ENCODE data around the gene PCDHB6. TPM values are rescaled to one million over a fixed set of nuclear protein-coding genes. Genes with fewer than 3 reads are reported as not detected.
A peak's percentile ranks its signal among the peaks of the same experiment; 100 is the strongest.
"Not testable (repeated sequence)": the region's sequence is repeated elsewhere in the genome, so short reads cannot be mapped to it uniquely, and the experiment has no call there.

Gene PCDHB6
- total RNA-seq, 1 donor from 2014 or later = 0.75 TPM

DNA sequence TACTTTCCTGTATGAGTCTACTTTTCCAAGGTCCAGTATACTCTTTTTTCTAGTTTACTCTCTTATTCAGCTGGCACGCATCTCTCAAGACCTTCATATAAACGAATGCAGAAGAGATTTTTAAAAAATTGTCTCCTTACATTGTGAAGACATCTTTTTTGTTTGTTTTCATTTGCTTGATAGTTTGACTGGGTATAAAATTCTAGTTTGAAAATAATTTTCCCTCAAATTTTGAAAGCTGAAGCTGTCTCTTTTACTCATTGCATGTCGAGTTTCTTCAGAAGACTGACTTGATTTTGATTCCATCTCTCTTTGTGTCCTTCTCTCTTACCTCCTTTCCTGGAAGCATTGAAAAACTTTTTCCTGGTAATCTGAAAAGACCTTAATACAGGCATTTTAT lies 46.5 kb downstream of the PCDHB6 start:
- TF ChIP-seq CTCF (IDR thresholded peaks at IDR 0.05) = no peak
- H3K27me3 ChIP-seq = no peaks in the 10 kb centered on the region
- no peaks in the 10 kb centered on the region for H3K36me3 ChIP-seq
- ATAC-seq (no peak), DNase-seq (no peak)
- intact Hi-C loops (cut with DNase I) = no loop called here
- H3K4me1 ChIP-seq = no peaks in the 10 kb centered on the region
- H3K27ac ChIP-seq = no peak overlapping the region
- H3K9me3 ChIP-seq = peaks cover 38% of the 10 kb centered on the region
- H3K4me3 ChIP-seq = no peak overlapping the region

- H3K4me3 ChIP-seq = peak within 1 kb of the TSS; percentile 0
- H3K27me3 ChIP-seq = no peaks in the 10 kb centered on the region
- intact Hi-C loops (cut with DNase I) = no loop called here
- peak; percentile 7 for TF ChIP-seq CTCF (IDR thresholded peaks at IDR 0.05)
- no peak for DNase-seq
- peaks cover 25% of the 10 kb centered on the region for H3K9me3 ChIP-seq
- H3K36me3 ChIP-seq = no peaks in the 10 kb centered on the region
- H3K4me1 ChIP-seq = no peaks in the 10 kb centered on the region
- ATAC-seq = no peak
- H3K27ac ChIP-seq = no peak within 1 kb of the TSS
Observed at GRCh38 chr5:141199359-141200235, 49.7 kb downstream of the PCDHB6 start, which contains the start of gene PCDHB11. PCDHB11 (plus strand) TSS chr5:141199627; CDS start chr5:141199775, 148 bp downstream.

DNA sequence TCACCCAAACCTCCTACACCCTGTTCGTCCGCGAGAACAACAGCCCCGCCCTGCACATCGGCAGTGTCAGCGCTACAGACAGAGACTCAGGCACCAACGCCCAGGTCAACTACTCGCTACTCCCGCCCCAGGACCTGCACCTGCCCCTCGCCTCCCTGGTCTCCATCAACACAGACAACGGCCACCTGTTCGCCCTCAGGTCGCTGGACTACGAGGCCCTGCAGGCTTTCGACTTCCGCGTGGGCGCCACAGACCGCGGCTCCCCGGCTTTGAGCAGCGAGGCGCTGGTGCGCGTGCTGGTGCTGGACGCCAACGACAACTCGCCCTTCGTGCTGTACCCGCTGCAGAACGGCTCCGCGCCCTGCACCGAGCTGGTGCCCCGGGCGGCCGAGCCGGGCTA lies 51.3 kb downstream of the PCDHB6 start:
- DNase-seq; H3K27ac ChIP-seq; H3K27me3 ChIP-seq; H3K4me1 ChIP-seq; H3K36me3 ChIP-seq; intact Hi-C loops (cut with DNase I); ATAC-seq; H3K4me3 ChIP-seq: not testable (repeated sequence)
- H3K9me3 ChIP-seq = peaks cover 21% of the 10 kb centered on the region

GRCh38 chr5:141201646-141202045 lies 51.8 kb downstream of the PCDHB6 start:
- DNase-seq = not testable (repeated sequence)

More at GRCh38 chr5:141201646-141202045, 51.8 kb downstream of the PCDHB6 start:
- H3K36me3 ChIP-seq; H3K4me1 ChIP-seq; H3K27me3 ChIP-seq; ATAC-seq; H3K4me3 ChIP-seq; intact Hi-C loops (cut with DNase I); H3K27ac ChIP-seq: not testable (repeated sequence)
- peaks cover 16% of the 10 kb centered on the region for H3K9me3 ChIP-seq

Other genes with a start within 250 kb of the PCDHB6 start
- gene PCDHAC1, start 223.8 kb upstream of the PCDHB6 start, total RNA-seq = 3.7 TPM
- 10.0 TPM for gene PCDHAC2, start 183.6 kb upstream of the PCDHB6 start, total RNA-seq
- gene PCDHB1, start 98.7 kb upstream of the PCDHB6 start, total RNA-seq = 0.12 TPM
- gene PCDHB2, start 55.4 kb upstream of the PCDHB6 start, total RNA-seq = 3.8 TPM
- gene PCDHB3, start 49.6 kb upstream of the PCDHB6 start, total RNA-seq = 1.9 TPM
- 3.0 TPM for gene PCDHB4, start 28.2 kb upstream of the PCDHB6 start, total RNA-seq
- gene PCDHB5, start 14.9 kb upstream of the PCDHB6 start, total RNA-seq = 2.3 TPM
- gene PCDHB7, start 22.6 kb downstream of the PCDHB6 start, total RNA-seq = 2.8 TPM
- 2.4 TPM for gene PCDHB8, start 27.7 kb downstream of the PCDHB6 start, total RNA-seq
- 4.1 TPM for gene PCDHB16, start 32.3 kb downstream of the PCDHB6 start, total RNA-seq
- gene PCDHB9, start 37.1 kb downstream of the PCDHB6 start, total RNA-seq = 2.5 TPM
- gene PCDHB10, start 42.3 kb downstream of the PCDHB6 start, total RNA-seq = 2.1 TPM
- gene PCDHB11, start 49.6 kb downstream of the PCDHB6 start, total RNA-seq = 2.0 TPM
- gene PCDHB12, start 58.7 kb downstream of the PCDHB6 start, total RNA-seq = 2.8 TPM
- 3.2 TPM for gene PCDHB13, start 63.9 kb downstream of the PCDHB6 start, total RNA-seq
- 3.0 TPM for gene PCDHB14, start 73.3 kb downstream of the PCDHB6 start, total RNA-seq
- 2.5 TPM for gene PCDHB15, start 95.3 kb downstream of the PCDHB6 start, total RNA-seq
- gene SLC25A2, start 154.0 kb downstream of the PCDHB6 start, total RNA-seq = 0.64 TPM
- 60.4 TPM for gene TAF7, start 170.7 kb downstream of the PCDHB6 start, total RNA-seq
- gene PCDHGA1, start 180.5 kb downstream of the PCDHB6 start, total RNA-seq = 0.46 TPM
- gene PCDHGA2, start 188.7 kb downstream of the PCDHB6 start, total RNA-seq = 2.5 TPM
- 1.7 TPM for gene PCDHGA3, start 193.8 kb downstream of the PCDHB6 start, total RNA-seq
- 2.0 TPM for gene PCDHGB1, start 200.0 kb downstream of the PCDHB6 start, total RNA-seq
- gene PCDHGA4, start 205.0 kb downstream of the PCDHB6 start, total RNA-seq = 3.9 TPM
- gene PCDHGB2, start 209.9 kb downstream of the PCDHB6 start, total RNA-seq = 3.8 TPM
- 3.5 TPM for gene PCDHGA5, start 214.1 kb downstream of the PCDHB6 start, total RNA-seq
- 2.6 TPM for gene PCDHGB3, start 220.2 kb downstream of the PCDHB6 start, total RNA-seq
- 3.9 TPM for gene PCDHGA6, start 223.8 kb downstream of the PCDHB6 start, total RNA-seq
- 2.5 TPM for gene PCDHGA7, start 232.7 kb downstream of the PCDHB6 start, total RNA-seq
- gene PCDHGB4, start 237.6 kb downstream of the PCDHB6 start, total RNA-seq = 4.2 TPM
- 1.2 TPM for gene PCDHGA8, start 242.6 kb downstream of the PCDHB6 start, total RNA-seq
- gene PCDHGB5, start 247.9 kb downstream of the PCDHB6 start, total RNA-seq = 11.0 TPM